Measurements from ENCODE around the gene AGPAT1.

Gene AGPAT1

DNA sequence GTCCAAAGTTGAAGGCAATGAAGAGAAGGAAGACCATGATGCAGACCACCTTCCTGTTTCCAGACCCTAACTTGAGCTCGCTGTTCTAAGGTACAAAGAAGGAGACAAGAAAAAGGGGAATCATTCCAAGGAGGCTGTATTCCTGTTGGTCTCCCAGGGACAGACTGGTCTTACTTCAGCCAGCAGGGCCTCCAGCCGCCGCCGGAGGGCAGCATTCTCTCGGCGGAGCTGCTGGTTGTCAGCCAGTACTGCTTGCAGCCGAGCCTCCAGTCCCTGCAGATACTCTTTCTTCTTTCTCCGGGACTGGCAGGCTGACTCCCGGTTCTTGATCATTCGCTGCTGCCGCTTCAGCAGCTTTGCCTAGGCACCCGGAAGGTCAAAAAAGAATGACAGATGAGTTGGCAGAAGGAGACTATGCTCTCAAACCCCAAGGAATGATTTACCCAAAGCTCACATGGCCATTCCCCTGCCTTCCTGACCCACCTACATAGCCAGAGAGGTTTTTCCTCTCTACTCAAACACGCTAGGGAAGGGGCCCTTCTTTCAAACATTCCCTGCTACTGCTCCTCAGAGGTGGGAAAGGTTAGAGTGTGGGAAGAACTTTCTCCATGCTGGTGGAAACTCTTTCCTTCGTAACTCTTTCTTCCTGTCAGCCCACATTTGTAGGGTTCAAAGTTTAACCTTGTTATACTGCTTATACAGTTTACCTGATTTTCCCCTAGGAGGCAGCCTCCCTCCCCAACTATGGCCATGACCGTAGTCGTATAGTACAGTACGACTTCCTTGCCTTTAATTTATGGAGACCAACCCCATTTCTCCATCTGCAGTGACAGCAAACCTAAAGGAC lies 56.9 kb downstream of the AGPAT1 start:
- Histone ChIP-seq H3K9ac (ENCODE audit: low read length) (peak overlapping the region; percentile 38), H3K27me3 (replicated peaks; ENCODE audit: control insufficient read depth, insufficient read depth, low read length) (no peaks in the 10 kb centered on the region), H3K4me1 (ENCODE audit: control insufficient read depth, insufficient read depth, low read length) (peaks cover 13% of the 10 kb centered on the region), H3K4me3 (ENCODE audit: low read length) (no peak overlapping the region), H3K36me3 (ENCODE audit: control insufficient read depth, insufficient read depth, low read length, severe bottlenecking) (peaks cover 67% of the 10 kb centered on the region), H3K9me3 (ENCODE audit: control insufficient read depth, low read length) (no peaks in the 10 kb centered on the region)
- DNase-seq (ENCODE audit: low read depth) = peak; percentile 94
